ENCODE results near the gene ADCY5. TPM values are rescaled to one million over a fixed set of nuclear protein-coding genes. Genes with fewer than 3 reads are reported as not detected.

ADCY5 gene
- total and polyA plus RNA-seq, 2 experiments from 2014 or later, result 3.1 to 4.7 TPM

- no peak for DNase-seq (ENCODE audit: low spot score)
Measured at GRCh38 chr3:123476967-123477750, 28.3 kb upstream of the ADCY5 start.

GRCh38 chr3:123475786-123476185 is 26.9 kb upstream of the ADCY5 start:
- Histone ChIP-seq H2AFZ (no peak overlapping the region), H3K9me3 (ENCODE audit: low read depth) (no peaks in the 10 kb centered on the region), H3K36me3 (replicated peaks; ENCODE audit: insufficient read depth, low read depth) (no peaks in the 10 kb centered on the region), H3K4me2 (no peak overlapping the region), H3K79me2 (no peaks in the 10 kb centered on the region), H3K9me2 (replicated peaks; ENCODE audit: insufficient read depth) (no peaks in the 10 kb centered on the region), H3K4me3 (no peak overlapping the region), H3K27me3 (peaks cover 13% of the 10 kb centered on the region), H3K27ac (no peak overlapping the region), H4K20me1 (ENCODE audit: insufficient read depth, poor library complexity, severe bottlenecking) (no peaks in the 10 kb centered on the region), H3K4me1 (ENCODE audit: insufficient read depth) (no peaks in the 10 kb centered on the region)
- DNase-seq (ENCODE audit: low spot score), result no peak
- TF ChIP-seq EZH2 (IDR thresholded peaks at IDR 0.05; ENCODE audit: borderline replicate concordance), result no peak
- TF ChIP-seq CTCF (IDR thresholded peaks at IDR 0.05; ENCODE audit: poor library complexity), result no peak
- TF ChIP-seq EZH2phosphoT487 (IDR thresholded peaks at IDR 0.05; ENCODE audit: low read depth, severe bottlenecking, unreplicated experiment), result no peak
- WGBS (ENCODE audit: low lambda C conversion rate, missing lambda C conversion rate), result 84% methylated on average over 7 of the region's 7 CpGs

More at GRCh38 chr3:123476967-123477750, 28.3 kb upstream of the ADCY5 start:
- 86% methylated on average over 15 of the region's 15 CpGs for WGBS (ENCODE audit: low lambda C conversion rate, missing lambda C conversion rate)
- H3K27me3 ChIP-seq, result peaks cover 13% of the 10 kb centered on the region
- no peak overlapping the region for H2AFZ ChIP-seq
- TF ChIP-seq EZH2 (IDR thresholded peaks at IDR 0.05; ENCODE audit: borderline replicate concordance) (no peak), CTCF (IDR thresholded peaks at IDR 0.05; ENCODE audit: poor library complexity) (no peak), EZH2phosphoT487 (IDR thresholded peaks at IDR 0.05; ENCODE audit: low read depth, severe bottlenecking, unreplicated experiment) (no peak)
- no peaks in the 10 kb centered on the region for H3K36me3 ChIP-seq (replicated peaks; ENCODE audit: insufficient read depth, low read depth)
- H3K4me3 ChIP-seq, result no peak overlapping the region
- H3K9me2 ChIP-seq (replicated peaks; ENCODE audit: insufficient read depth), result no peaks in the 10 kb centered on the region
- H3K27ac ChIP-seq, result no peak overlapping the region
- no peaks in the 10 kb centered on the region for H3K4me1 ChIP-seq (ENCODE audit: insufficient read depth)
- no peak overlapping the region for H3K4me2 ChIP-seq
- H3K79me2 ChIP-seq, result no peaks in the 10 kb centered on the region
- no peaks in the 10 kb centered on the region for H3K9me3 ChIP-seq (ENCODE audit: low read depth)
- no peaks in the 10 kb centered on the region for H4K20me1 ChIP-seq (ENCODE audit: insufficient read depth, poor library complexity, severe bottlenecking)

GRCh38 chr3:123471106-123471505 is 22.2 kb upstream of the ADCY5 start:
- no peak for DNase-seq (ENCODE audit: low spot score)
- no peaks in the 10 kb centered on the region for H3K79me2 ChIP-seq

More at GRCh38 chr3:123471106-123471505, 22.2 kb upstream of the ADCY5 start:
- H3K4me1 ChIP-seq (ENCODE audit: insufficient read depth), result no peaks in the 10 kb centered on the region
- no peaks in the 10 kb centered on the region for H3K36me3 ChIP-seq (replicated peaks; ENCODE audit: insufficient read depth, low read depth)
- TF ChIP-seq EZH2phosphoT487 (IDR thresholded peaks at IDR 0.05; ENCODE audit: low read depth, severe bottlenecking, unreplicated experiment), result no peak
- no peak for TF ChIP-seq CTCF (IDR thresholded peaks at IDR 0.05; ENCODE audit: poor library complexity)
- TF ChIP-seq EZH2 (IDR thresholded peaks at IDR 0.05; ENCODE audit: borderline replicate concordance), result no peak
- H3K9me2 ChIP-seq (replicated peaks; ENCODE audit: insufficient read depth), result no peaks in the 10 kb centered on the region
- H3K4me2 ChIP-seq, result no peak overlapping the region
- peaks cover 13% of the 10 kb centered on the region for H3K27me3 ChIP-seq
- no peak overlapping the region for H3K4me3 ChIP-seq
- no peaks in the 10 kb centered on the region for H3K9me3 ChIP-seq (ENCODE audit: low read depth)
- 91% methylated on average over 5 of the region's 5 CpGs for WGBS (ENCODE audit: low lambda C conversion rate, missing lambda C conversion rate)
- H2AFZ ChIP-seq, result no peak overlapping the region
- H3K27ac ChIP-seq, result no peak overlapping the region
- H4K20me1 ChIP-seq (ENCODE audit: insufficient read depth, poor library complexity, severe bottlenecking), result no peaks in the 10 kb centered on the region
